ENCODE results near the gene DGCR2. TPM values are rescaled to one million over a fixed set of nuclear protein-coding genes. Genes with fewer than 3 reads are reported as not detected.
"Not testable (repeated sequence)": the region's sequence is repeated elsewhere in the genome, so short reads cannot be mapped to it uniquely, and the experiment has no call there.

Gene DGCR2
- total RNA-seq, 1 donor from 2014 or later: 37.5 TPM

- no peak for DNase-seq (ENCODE audit: low read depth in 2 of 2)
Observed at GRCh38 chr22:18988958-18989357, 133.3 kb downstream of the DGCR2 start.

GRCh38 chr22:18987765-18988164 is 134.4 kb downstream of the DGCR2 start:
- no peak for DNase-seq (ENCODE audit: low read depth in 2 of 2)

- DNase-seq (ENCODE audit: low read depth in 2 of 2): not testable (repeated sequence)
Observed at GRCh38 chr22:18987114-18987513, 135.1 kb downstream of the DGCR2 start.

Other genes with a start within 250 kb of the DGCR2 start
- gene DGCR6, start 216.1 kb downstream of the DGCR2 start, total RNA-seq: 0.60 and 2.4 TPM in 2 replicates
- gene PRODH, start 186.1 kb downstream of the DGCR2 start, total RNA-seq: 0.22 TPM in 1 of 2 replicates, not detected in the other
- not detected in 2 replicates for gene TSSK2, start 8.9 kb upstream of the DGCR2 start, total RNA-seq
- 3.3 and 4.2 TPM in 2 replicates for gene ESS2, start 22.2 kb upstream of the DGCR2 start, total RNA-seq
- gene GSC2, start 27.9 kb upstream of the DGCR2 start, total RNA-seq: not detected in 2 replicates
- 47.1 and 61.9 TPM in 2 replicates for gene SLC25A1, start 56.3 kb upstream of the DGCR2 start, total RNA-seq
- gene CLTCL1, start 169.3 kb upstream of the DGCR2 start, total RNA-seq: 2.0 and 4.0 TPM in 2 replicates

Data from lung microvascular endothelial cell (primary cell).